Activated CD4-positive, alpha-beta memory T cell treated with anti-CD3 and anti-CD28 coated beads for 36 hours (primary cell): Measurements from ENCODE around the gene RBMS1. TPM values are rescaled to one million over a fixed set of nuclear protein-coding genes. Genes with fewer than 3 reads are reported as not detected.

Experiments
- CTCF ChIA-PET: fragments of 350-600 bp; sonication (Branson Sonifier 250); formaldehyde crosslinking; loops from one replicate; lab custom pipeline; 2021; ENCODE audit warnings: antibody characterized with exemption, inconsistent platforms; lab: Charles Lee
- POLR2A ChIA-PET: fragments of 350-600 bp; sonication (Branson Sonifier 250); formaldehyde crosslinking; loops from one replicate; lab custom pipeline; 2021; ENCODE audit warnings: antibody characterized with exemption; lab: Charles Lee
- DNase-seq: peaks from one replicate; pipeline ENCODE4 v3.0.0-alpha.2; 2020
- H3K27ac Mint-ChIP-seq: one replicate; pipeline ENCODE4 v1.8.0; 2021; ENCODE audit warnings: mixed read lengths
- H3K27me3 Mint-ChIP-seq: one replicate; pipeline ENCODE4 v1.8.0; 2021; ENCODE audit warnings: mixed read lengths
- H3K36me3 Mint-ChIP-seq: one replicate; pipeline ENCODE4 v1.8.0; 2021; ENCODE audit warnings: mixed read lengths
- H3K4me1 Mint-ChIP-seq: one replicate; pipeline ENCODE4 v1.8.0; 2021; ENCODE audit warnings: low read depth, mixed read lengths
- H3K4me3 Mint-ChIP-seq: one replicate; pipeline ENCODE4 v1.8.0; 2021; ENCODE audit warnings: mild to moderate bottlenecking, mixed read lengths
- H3K9me3 Mint-ChIP-seq: one replicate; pipeline ENCODE4 v1.8.0; 2021; ENCODE audit warnings: mixed read lengths
- intact Hi-C: fragments of 100-400 bp; cut with micrococcal nuclease; formaldehyde crosslinking; loops from one replicate; pipeline ENCODE4 v1.15.1; 2023
- total RNA-seq, 2 experiments: library from RNA; stranded (reverse); gene quantifications; one replicate each; pipeline ENCODE4 v1.2.3, GENCODE V29; 2021

Gene RBMS1
- total RNA-seq, 2 experiments from 2014 or later, result 37.9 to 40.0 TPM

GRCh38 chr2:160305081-160305750, 188.4 kb downstream of the RBMS1 start:
- H3K9me3 Mint-ChIP-seq, result no peaks in the 10 kb centered on the region
- DNase-seq, result no peak
- H3K4me3 Mint-ChIP-seq, result no peak overlapping the region
- H3K27me3 Mint-ChIP-seq, result no peaks in the 10 kb centered on the region
- H3K27ac Mint-ChIP-seq, result no peak overlapping the region
- POLR2A ChIA-PET, result interaction anchor here (1.0 kb wide), 1 partner anchor 10 kb away, joined by 3 read pairs; no protein-coding TSS in a partner anchor
- peaks cover 22% of the 10 kb centered on the region for H3K4me1 Mint-ChIP-seq
- CTCF ChIA-PET, result interaction anchor here (0.6 to 1.6 kb wide), 3 partner anchors 17 to 917 kb away, joined by 3 to 6 read pairs (median 3); no protein-coding TSS in a partner anchor
- intact Hi-C loops, result no loop called here
- H3K36me3 Mint-ChIP-seq, result peaks cover 25% of the 10 kb centered on the region

- Mint-ChIP-seq H3K27ac (no peak overlapping the region), H3K9me3 (no peaks in the 10 kb centered on the region), H3K36me3 (peaks cover 33% of the 10 kb centered on the region), H3K4me3 (no peak overlapping the region), H3K4me1 (peaks cover 34% of the 10 kb centered on the region), H3K27me3 (no peaks in the 10 kb centered on the region)
- CTCF ChIA-PET, result interaction anchor here (1.2 to 1.6 kb wide), 2 partner anchors 20 to 194 kb away, joined by 3 to 6 read pairs; no protein-coding TSS in a partner anchor
- DNase-seq, result no peak
- intact Hi-C loops, result no loop called here
- POLR2A ChIA-PET, result no interaction called here
Measured at GRCh38 chr2:160303527-160303926, 190.1 kb downstream of the RBMS1 start.

- no peak for DNase-seq
- H3K9me3 Mint-ChIP-seq, result no peaks in the 10 kb centered on the region
- no peak overlapping the region for H3K4me3 Mint-ChIP-seq
- CTCF ChIA-PET, result interaction anchor here (0.6 to 1.2 kb wide), 2 partner anchors 126 to 193 kb away, joined by 3 read pairs; no protein-coding TSS in a partner anchor
- H3K27ac Mint-ChIP-seq, result no peak overlapping the region
- peaks cover 38% of the 10 kb centered on the region for H3K36me3 Mint-ChIP-seq
- POLR2A ChIA-PET, result no interaction called here
- intact Hi-C loops, result no loop called here
- H3K27me3 Mint-ChIP-seq, result no peaks in the 10 kb centered on the region
- peaks cover 39% of the 10 kb centered on the region for H3K4me1 Mint-ChIP-seq
Measured at GRCh38 chr2:160303076-160303475, 190.5 kb downstream of the RBMS1 start.

- no peak overlapping the region for H3K4me3 Mint-ChIP-seq
- intact Hi-C loops, result loop anchor here (1.0 to 2.0 kb wide), 2 partner anchors 21 to 33 kb away; no protein-coding TSS in a partner anchor
- POLR2A ChIA-PET, result no interaction called here
Measured at GRCh38 chr2:160301420-160301819, 192.2 kb downstream of the RBMS1 start.

GRCh38 chr2:160300203-160300602, 193.4 kb downstream of the RBMS1 start:
- H3K27me3 Mint-ChIP-seq, result no peaks in the 10 kb centered on the region
- intact Hi-C loops, result loop anchor here (2.0 kb wide), 1 partner anchor 35 kb away; no protein-coding TSS in a partner anchor
- peaks cover 49% of the 10 kb centered on the region for H3K36me3 Mint-ChIP-seq
- ChIA-PET POLR2A (interaction anchor here (0.7 kb wide), 1 partner anchor 76 kb away, joined by 3 read pairs; no protein-coding TSS in a partner anchor), CTCF (interaction anchor here (1.3 to 1.7 kb wide), 2 partner anchors 8 to 190 kb away, joined by 4 to 6 read pairs; no protein-coding TSS in a partner anchor)
- H3K4me3 Mint-ChIP-seq, result no peak overlapping the region
- no peak for DNase-seq
- peaks cover 67% of the 10 kb centered on the region for H3K4me1 Mint-ChIP-seq
- H3K9me3 Mint-ChIP-seq, result no peaks in the 10 kb centered on the region
- H3K27ac Mint-ChIP-seq, result peak overlapping the region; percentile 64

More at GRCh38 chr2:160301420-160301819, 192.2 kb downstream of the RBMS1 start:
- H3K9me3 Mint-ChIP-seq, result no peaks in the 10 kb centered on the region
- no peaks in the 10 kb centered on the region for H3K27me3 Mint-ChIP-seq
- CTCF ChIA-PET, result interaction anchor here (0.7 to 1.7 kb wide), 8 partner anchors 9 to 669 kb away, joined by 3 to 6 read pairs (median 4); no protein-coding TSS in a partner anchor
- DNase-seq, result peak; percentile 53
- peak overlapping the region; percentile 55 for H3K27ac Mint-ChIP-seq
- H3K36me3 Mint-ChIP-seq, result peaks cover 50% of the 10 kb centered on the region
- H3K4me1 Mint-ChIP-seq, result peaks cover 55% of the 10 kb centered on the region

GRCh38 chr2:160299540-160299939, 194.1 kb downstream of the RBMS1 start:
- peaks cover 51% of the 10 kb centered on the region for H3K36me3 Mint-ChIP-seq
- H3K9me3 Mint-ChIP-seq, result no peaks in the 10 kb centered on the region
- H3K4me3 Mint-ChIP-seq, result no peak overlapping the region
- ChIA-PET POLR2A (no interaction called here), CTCF (interaction anchor here (0.7 to 1.3 kb wide), 2 partner anchors 46 to 189 kb away, joined by 4 to 6 read pairs; no protein-coding TSS in a partner anchor)
- no peaks in the 10 kb centered on the region for H3K27me3 Mint-ChIP-seq
- peak; percentile 41 for DNase-seq
- H3K27ac Mint-ChIP-seq, result peak overlapping the region; percentile 64
- intact Hi-C loops, result loop anchor here (10.0 kb wide), 1 partner anchor 395 kb away; the partner anchor contains the start of gene LY75
- peaks cover 74% of the 10 kb centered on the region for H3K4me1 Mint-ChIP-seq

- Mint-ChIP-seq H3K9me3 (no peaks in the 10 kb centered on the region), H3K4me3 (no peak overlapping the region), H3K27ac (no peak overlapping the region), H3K4me1 (peaks cover 80% of the 10 kb centered on the region), H3K36me3 (peaks cover 53% of the 10 kb centered on the region), H3K27me3 (no peaks in the 10 kb centered on the region)
- ChIA-PET CTCF (no interaction called here), POLR2A (no interaction called here)
- intact Hi-C loops, result loop anchor here (10.0 kb wide), 1 partner anchor 394 kb away; the partner anchor contains the start of gene LY75
- no peak for DNase-seq
Measured at GRCh38 chr2:160298960-160299359, 194.6 kb downstream of the RBMS1 start.

GRCh38 chr2:160295519-160296207, 197.9 kb downstream of the RBMS1 start:
- Mint-ChIP-seq H3K9me3 (no peaks in the 10 kb centered on the region), H3K27ac (peak overlapping the region; percentile 8), H3K27me3 (no peaks in the 10 kb centered on the region), H3K4me1 (peaks cover 86% of the 10 kb centered on the region), H3K4me3 (no peak overlapping the region), H3K36me3 (peaks cover 56% of the 10 kb centered on the region)
- ChIA-PET CTCF (interaction anchor here (0.6 to 2.0 kb wide), 4 partner anchors 22 to 58 kb away, joined by 3 to 13 read pairs (median 4); no protein-coding TSS in a partner anchor), POLR2A (interaction anchor here (1.4 to 1.7 kb wide), 2 partner anchors 26 to 29 kb away, joined by 4 to 8 read pairs; no protein-coding TSS in a partner anchor)
- intact Hi-C loops, result loop anchor here (2.0 to 10.0 kb wide), 2 partner anchors 15 to 391 kb away; partner anchors contain the start of gene LY75
- DNase-seq, result no peak

- POLR2A ChIA-PET, result interaction anchor here (1.0 to 1.7 kb wide), 3 partner anchors 10 to 29 kb away, joined by 4 to 8 read pairs (median 4); no protein-coding TSS in a partner anchor
- DNase-seq, result no peak
- intact Hi-C loops, result loop anchor here (1.0 to 10.0 kb wide), 7 partner anchors 14 to 782 kb away; partner anchors contain the start of gene LY75
- CTCF ChIA-PET, result interaction anchor here (0.7 to 2.0 kb wide), 7 partner anchors 25 to 700 kb away, joined by 3 to 13 read pairs (median 4); no protein-coding TSS in a partner anchor
- H3K27me3 Mint-ChIP-seq, result no peaks in the 10 kb centered on the region
- H3K27ac Mint-ChIP-seq, result peak overlapping the region; percentile 8
- H3K4me3 Mint-ChIP-seq, result no peak overlapping the region
- peaks cover 81% of the 10 kb centered on the region for H3K4me1 Mint-ChIP-seq
- H3K36me3 Mint-ChIP-seq, result peaks cover 53% of the 10 kb centered on the region
- no peaks in the 10 kb centered on the region for H3K9me3 Mint-ChIP-seq
Measured at GRCh38 chr2:160294889-160295288, 198.7 kb downstream of the RBMS1 start.

GRCh38 chr2:160294339-160294803, 199.2 kb downstream of the RBMS1 start:
- H3K4me3 Mint-ChIP-seq, result no peak overlapping the region
- intact Hi-C loops, result loop anchor here (1.0 to 10.0 kb wide), 7 partner anchors 14 to 783 kb away; partner anchors contain the start of gene LY75
- H3K27me3 Mint-ChIP-seq, result no peaks in the 10 kb centered on the region
- peak; percentile 68 for DNase-seq
- peaks cover 76% of the 10 kb centered on the region for H3K4me1 Mint-ChIP-seq
- peak overlapping the region; percentile 18 for H3K27ac Mint-ChIP-seq
- ChIA-PET CTCF (interaction anchor here (0.9 to 2.0 kb wide), 6 partner anchors 24 to 700 kb away, joined by 3 to 13 read pairs (median 4); no protein-coding TSS in a partner anchor), POLR2A (interaction anchor here (1.0 kb wide), 1 partner anchor 9 kb away, joined by 4 read pairs; no protein-coding TSS in a partner anchor)
- no peaks in the 10 kb centered on the region for H3K9me3 Mint-ChIP-seq
- peaks cover 50% of the 10 kb centered on the region for H3K36me3 Mint-ChIP-seq
